ENCODE measurements around the gene WDR49.

The WDR49 gene

GRCh38 chr3:167653760-167654159, at the start of gene WDR49:
Gene WDR49, minus strand, starts transcription at chr3:167653942. Its CDS starts 517 bp downstream, at chr3:167653425.
- DNase-seq (ENCODE audit: low spot score) = no peak

GRCh38 chr3:167700926-167701325, 47.2 kb upstream of the WDR49 start:
- DNase-seq (ENCODE audit: low spot score) = no peak

DNA sequence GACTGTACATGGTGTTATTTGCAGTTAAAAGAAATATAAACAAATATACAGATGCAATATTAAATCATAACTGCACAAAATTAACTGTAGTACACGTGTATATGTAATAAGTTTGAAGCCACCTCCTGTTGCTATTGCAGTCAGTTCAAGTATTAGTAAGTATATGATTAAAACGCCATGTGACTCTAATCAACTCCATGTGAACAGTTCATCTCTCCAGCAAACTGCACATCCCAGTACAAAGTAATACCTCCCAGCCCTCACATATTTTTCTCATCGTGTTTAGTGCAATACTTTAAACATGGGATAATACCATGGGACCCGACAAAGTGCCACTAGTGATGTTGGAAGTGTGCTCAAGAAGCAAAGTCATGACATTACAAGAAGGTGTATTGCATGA, 46.3 kb upstream of the WDR49 start:
- DNase-seq (ENCODE audit: low spot score) = no peak

GRCh38 chr3:167694121-167694520, 40.4 kb upstream of the WDR49 start:
- no peak for DNase-seq (ENCODE audit: low spot score)

DNA sequence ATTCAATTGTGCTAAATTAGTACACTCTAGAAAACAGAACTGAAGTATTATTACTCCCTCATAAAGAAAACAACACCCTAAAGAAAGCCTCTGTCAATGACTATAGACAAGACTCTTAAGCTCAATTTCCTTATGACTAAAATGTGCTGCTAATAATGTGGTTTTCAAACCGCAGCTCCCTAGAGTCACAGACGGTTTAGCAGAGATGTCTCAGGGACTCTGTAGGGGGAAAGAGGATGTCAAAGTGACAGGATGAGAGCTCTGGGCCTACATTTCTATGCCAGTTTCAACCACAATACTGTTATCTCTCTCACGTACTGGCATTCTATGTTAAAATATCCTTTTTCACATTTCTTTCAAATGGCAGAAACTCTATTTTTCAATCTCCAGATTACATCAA, 37.6 kb upstream of the WDR49 start:
- DNase-seq (ENCODE audit: low spot score) = peak; percentile 43

- peak; percentile 64 for DNase-seq (ENCODE audit: low spot score)
Measured at GRCh38 chr3:167684388-167684993, 30.7 kb upstream of the WDR49 start.

DNA sequence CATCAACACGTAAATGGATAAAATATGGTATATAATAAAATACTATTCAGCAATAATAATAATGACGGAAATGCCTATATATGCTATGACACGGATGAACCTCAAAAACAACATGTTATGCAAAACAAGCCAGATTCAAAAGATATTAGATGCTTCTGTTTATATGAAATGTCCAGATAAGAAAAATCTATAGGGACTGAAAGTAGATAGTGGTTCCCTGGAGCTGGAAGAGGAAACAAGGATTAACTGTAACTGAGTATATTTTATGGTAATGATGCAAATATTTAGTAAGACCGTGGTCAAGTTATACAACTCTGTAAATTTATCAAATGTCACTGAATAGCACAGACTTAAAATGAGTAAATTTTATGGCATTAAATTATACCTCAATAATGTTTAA, 25.8 kb upstream of the WDR49 start:
- no peak for DNase-seq (ENCODE audit: low spot score)

DNA sequence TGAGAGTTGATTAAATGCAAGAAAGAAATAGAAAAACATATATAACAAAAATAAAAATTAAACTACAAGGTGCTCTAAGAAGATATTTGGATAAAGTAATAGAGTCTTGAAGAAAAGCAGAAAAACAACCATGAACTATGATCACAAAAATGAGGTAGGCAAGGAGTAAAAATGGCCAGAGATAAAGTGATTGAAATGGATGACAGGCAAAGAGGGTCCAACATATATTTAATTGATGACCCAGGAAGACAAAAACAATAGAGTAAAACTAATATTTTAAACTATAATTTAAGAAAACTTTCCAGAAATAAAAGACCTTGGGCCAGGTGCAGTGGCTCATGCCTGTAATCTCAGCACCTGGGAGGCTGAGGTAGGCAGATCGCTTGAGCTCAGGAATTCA, 22.1 kb upstream of the WDR49 start:
- no peak for DNase-seq (ENCODE audit: low spot score)

DNA sequence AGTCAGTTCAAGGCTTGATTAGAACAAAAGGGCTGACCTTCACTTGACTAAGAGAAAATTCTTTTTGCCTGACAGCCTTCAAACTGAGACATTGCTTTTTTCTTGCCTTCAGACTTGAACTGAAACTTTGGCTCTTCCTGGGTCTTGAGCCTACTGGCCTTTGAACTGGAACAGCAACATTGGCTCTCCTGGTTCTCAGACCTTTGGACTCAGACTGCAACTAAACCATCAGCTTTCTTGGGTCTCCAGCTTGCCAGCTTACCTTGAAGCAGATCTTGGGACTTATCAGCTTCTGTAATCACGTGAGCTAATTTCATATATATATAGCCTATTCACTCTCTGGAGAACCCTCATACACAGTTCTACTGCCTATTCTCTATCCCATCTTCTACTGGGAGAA, 19.5 kb upstream of the WDR49 start:
- DNase-seq (ENCODE audit: low spot score) = no peak

GRCh38 chr3:167671878-167672427, 18.2 kb upstream of the WDR49 start:
- no peak for DNase-seq (ENCODE audit: low spot score)

- DNase-seq (ENCODE audit: low spot score) = no peak
Measured at GRCh38 chr3:167669699-167670098, 16.0 kb upstream of the WDR49 start.

GRCh38 chr3:167668651-167669050, 14.9 kb upstream of the WDR49 start:
- DNase-seq (ENCODE audit: low spot score) = no peak

DNA sequence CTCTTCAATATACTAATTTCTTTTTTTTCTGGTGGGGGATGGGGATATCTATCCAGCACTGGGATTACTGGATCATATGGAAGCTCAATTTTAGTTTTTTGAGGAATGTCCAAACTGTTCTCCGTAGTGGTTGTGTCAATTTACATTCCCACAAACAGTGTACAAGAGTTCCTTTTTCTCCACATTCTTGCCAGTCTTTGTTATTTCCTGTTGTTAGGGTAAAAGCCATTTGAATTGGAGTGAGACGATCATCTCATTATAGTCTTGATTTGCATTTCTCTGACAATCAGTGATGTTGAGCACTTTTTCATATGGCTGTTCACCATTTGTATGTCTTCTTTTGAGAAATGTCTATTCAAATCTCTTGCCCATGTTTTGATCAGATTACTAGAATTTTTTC, 12.8 kb upstream of the WDR49 start:
- DNase-seq (ENCODE audit: low spot score) = no peak

- DNase-seq (ENCODE audit: low spot score) = no peak
Measured at GRCh38 chr3:167662919-167663400, 9.2 kb upstream of the WDR49 start.

DNA sequence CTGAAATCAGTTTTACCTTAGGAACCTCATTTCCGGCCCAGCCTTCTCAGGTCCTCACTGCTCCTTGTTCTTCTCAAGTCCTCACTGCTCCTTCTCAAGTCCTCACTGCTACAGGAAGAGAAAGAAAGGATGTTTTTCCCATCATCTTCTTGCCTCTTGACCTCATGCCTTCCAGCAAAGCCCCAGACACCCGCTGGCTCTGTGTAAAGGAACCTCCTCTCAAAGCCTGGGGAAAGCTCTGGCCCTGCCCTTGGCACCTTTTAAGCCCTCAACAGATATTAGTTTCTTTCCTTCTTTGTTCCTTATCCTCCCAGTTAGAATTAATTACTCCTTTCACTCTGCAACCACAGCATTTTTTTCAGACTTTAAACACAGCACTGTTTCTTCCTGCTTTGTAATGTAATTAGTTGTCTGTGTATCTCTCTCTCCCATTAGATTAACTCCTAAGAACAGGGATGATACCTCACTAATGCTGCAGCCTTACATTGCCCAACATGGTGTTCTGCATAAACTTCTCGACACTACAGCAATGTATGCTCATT, 4.0 kb upstream of the WDR49 start:
- DNase-seq (ENCODE audit: low spot score) = no peak

GRCh38 chr3:167656821-167657220, 3.1 kb upstream of the WDR49 start:
- no peak for DNase-seq (ENCODE audit: low spot score)

DNA sequence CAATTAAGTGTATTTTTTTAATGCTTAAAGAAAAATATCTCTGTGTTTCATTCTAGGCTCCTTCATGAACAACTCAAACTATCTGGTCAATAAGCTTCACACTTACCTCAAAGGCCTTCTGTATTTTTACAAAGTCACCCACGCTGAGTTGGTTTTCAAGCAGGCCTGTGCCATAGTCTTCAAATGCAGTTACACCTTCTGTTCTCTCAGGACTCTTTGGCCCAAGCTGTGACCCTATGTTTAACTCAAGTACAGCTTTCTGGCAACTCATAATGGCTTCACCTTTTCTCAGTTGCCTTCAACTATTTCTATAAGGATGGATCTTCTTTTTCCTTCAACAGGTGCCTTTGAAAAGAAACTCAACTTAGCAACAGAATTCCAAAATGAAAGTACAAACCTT, 587 bp downstream of the WDR49 start:
- DNase-seq (ENCODE audit: low spot score) = no peak

- DNase-seq (ENCODE audit: low spot score) = no peak
Measured at GRCh38 chr3:167651826-167652225, 1.9 kb downstream of the WDR49 start.

- DNase-seq (ENCODE audit: low spot score) = no peak
Measured at GRCh38 chr3:167650459-167650858, 3.3 kb downstream of the WDR49 start.

- DNase-seq (ENCODE audit: low spot score) = no peak
Measured at GRCh38 chr3:167649746-167650145, 4.0 kb downstream of the WDR49 start.

- DNase-seq (ENCODE audit: low spot score) = no peak
Measured at GRCh38 chr3:167644611-167645010, 9.1 kb downstream of the WDR49 start.

GRCh38 chr3:167631471-167631870, 22.3 kb downstream of the WDR49 start:
- no peak for DNase-seq (ENCODE audit: low spot score)

- DNase-seq (ENCODE audit: low spot score) = no peak
Measured at GRCh38 chr3:167626490-167626889, 27.3 kb downstream of the WDR49 start.

DNA sequence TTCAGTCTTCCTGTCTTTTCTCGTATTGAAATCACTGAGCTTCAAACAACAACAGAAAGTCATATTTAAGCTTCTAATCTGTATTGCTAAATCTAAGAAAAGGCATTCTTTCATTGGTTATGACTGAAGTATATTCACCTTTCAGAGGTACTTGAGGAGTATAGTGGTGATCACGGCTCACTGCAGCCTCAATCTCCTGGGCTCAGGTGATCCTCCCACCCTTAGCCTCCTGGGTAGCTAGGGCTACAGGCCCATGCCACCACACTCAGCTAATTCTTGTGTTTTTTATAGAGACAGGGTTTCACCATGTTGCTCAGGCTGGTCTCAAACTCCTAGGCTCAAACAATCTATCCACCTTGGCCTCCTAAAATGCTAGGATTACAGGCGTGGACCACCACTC, 38.7 kb downstream of the WDR49 start:
- no peak for DNase-seq (ENCODE audit: low spot score)

Measured in CD4-positive, alpha-beta T cell treated with Interleukin-6 at 100 ng/mL for 8 hours (primary cell).